KMS-11 (cell line): Measurements from ENCODE around the gene TLL2.

Experiments used
- H2AFZ ChIP-seq: fragments of 200-600 bp; sonication (generic); 2 replicates; pipeline ENCODE4 v1.6.1; 2016; ENCODE audit warnings: antibody characterized with exemption, mixed run types, low read depth
- H3K27ac ChIP-seq: fragments of 200-600 bp; sonication (generic); 2 replicates; pipeline ENCODE4 v1.6.1; 2016; ENCODE audit warnings: mild to moderate bottlenecking, mixed run types
- H3K27me3 ChIP-seq: fragments of 200-600 bp; sonication (generic); 2 replicates; pipeline ENCODE4 v1.6.1; 2017; ENCODE audit warnings: mild to moderate bottlenecking, low read depth, mixed run types, moderate library complexity; ENCODE audit not compliant: insufficient read depth
- H3K36me3 ChIP-seq: fragments of 200-600 bp; sonication (generic); 2 replicates; pipeline ENCODE4 v1.6.1; 2017; ENCODE audit warnings: mild to moderate bottlenecking, mixed run types; ENCODE audit not compliant: insufficient read depth
- H3K4me1 ChIP-seq: fragments of 200-600 bp; sonication (generic); 2 replicates; pipeline ENCODE4 v1.6.1; 2016; ENCODE audit warnings: mild to moderate bottlenecking, low read depth, mixed run types; ENCODE audit not compliant: poor library complexity, severe bottlenecking
- H3K4me2 ChIP-seq: fragments of 200-600 bp; sonication (generic); 2 replicates; pipeline ENCODE4 v1.7.0; 2016; ENCODE audit warnings: mild to moderate bottlenecking, mixed run types
- H3K4me3 ChIP-seq: fragments of 200-600 bp; sonication (generic); IDR thresholded peaks from 2 replicates; pipeline ENCODE4 v1.6.1; 2017; ENCODE audit warnings: low read depth, low read length, mixed read lengths; ENCODE audit not compliant: insufficient read depth
- H3K79me2 ChIP-seq: fragments of 200-600 bp; sonication (generic); 2 replicates; pipeline ENCODE4 v1.6.1; 2016; ENCODE audit warnings: low read depth, mixed run types; ENCODE audit not compliant: insufficient read depth
- H3K9ac ChIP-seq: fragments of 200-600 bp; sonication (generic); 2 replicates; pipeline ENCODE4 v1.6.1; 2016; ENCODE audit warnings: mild to moderate bottlenecking, mixed run types
- H4K20me1 ChIP-seq: fragments of 200-600 bp; sonication (generic); 2 replicates; pipeline ENCODE4 v1.6.1; 2016; ENCODE audit warnings: mild to moderate bottlenecking, mixed run types; ENCODE audit not compliant: insufficient read depth
- CTCF ChIP-seq: fragments of 200-600 bp; sonication (generic); conservative IDR thresholded peaks from 2 replicates; pipeline ENCODE4 v1.6.1; 2017; ENCODE audit warnings: low read depth, mild to moderate bottlenecking, antibody characterized with exemption, low read length, moderate library complexity, mixed read lengths

Gene TLL2

GRCh38 chr10:96341219-96342182 lies 172.2 kb downstream of the TLL2 start:
- Histone ChIP-seq H3K4me2 (no peak overlapping the region), H3K27ac (no peak overlapping the region), H2AFZ (peak overlapping the region; percentile 25; the same call in 1 of the 2 replicates), H3K36me3 (no peaks in the 10 kb centered on the region), H4K20me1 (no peaks in the 10 kb centered on the region), H3K9ac (no peak overlapping the region), H3K79me2 (no peaks in the 10 kb centered on the region), H3K27me3 (no peaks in the 10 kb centered on the region), H3K4me1 (peaks cover 12% of the 10 kb centered on the region), H3K4me3 (no peak overlapping the region)
- no peak for TF ChIP-seq CTCF

GRCh38 chr10:96339956-96340904 lies 173.5 kb downstream of the TLL2 start:
- Histone ChIP-seq H3K4me1 (peaks cover 12% of the 10 kb centered on the region), H3K9ac (no peak overlapping the region), H3K27ac (no peak overlapping the region), H3K4me2 (no peak overlapping the region), H2AFZ (no peak overlapping the region), H3K4me3 (no peak overlapping the region), H4K20me1 (no peaks in the 10 kb centered on the region), H3K36me3 (no peaks in the 10 kb centered on the region), H3K79me2 (no peaks in the 10 kb centered on the region), H3K27me3 (no peaks in the 10 kb centered on the region)
- peak; percentile 83 for TF ChIP-seq CTCF

GRCh38 chr10:96339383-96339782 lies 174.3 kb downstream of the TLL2 start:
- Histone ChIP-seq H3K36me3 (no peaks in the 10 kb centered on the region), H3K4me2 (no peak overlapping the region), H3K27ac (no peak overlapping the region), H3K9ac (no peak overlapping the region), H3K4me1 (peaks cover 12% of the 10 kb centered on the region), H2AFZ (no peak overlapping the region), H3K27me3 (no peaks in the 10 kb centered on the region), H4K20me1 (no peaks in the 10 kb centered on the region), H3K79me2 (no peaks in the 10 kb centered on the region), H3K4me3 (no peak overlapping the region)
- no peak for TF ChIP-seq CTCF

GRCh38 chr10:96338279-96338925 lies 175.3 kb downstream of the TLL2 start:
- no peak overlapping the region for H2AFZ ChIP-seq
- TF ChIP-seq CTCF = no peak
- no peak overlapping the region for H3K4me2 ChIP-seq
- peaks cover 12% of the 10 kb centered on the region for H3K4me1 ChIP-seq
- no peaks in the 10 kb centered on the region for H3K27me3 ChIP-seq
- no peaks in the 10 kb centered on the region for H3K36me3 ChIP-seq
- H3K4me3 ChIP-seq = no peak overlapping the region
- no peaks in the 10 kb centered on the region for H4K20me1 ChIP-seq
- no peak overlapping the region for H3K9ac ChIP-seq
- no peak overlapping the region for H3K27ac ChIP-seq
- no peaks in the 10 kb centered on the region for H3K79me2 ChIP-seq
